GM19025 (cell line): Measurements from ENCODE around the gene DAP.
"Not testable (repeated sequence)": the region's sequence is repeated elsewhere in the genome, so short reads cannot be mapped to it uniquely, and the experiment has no call there.

Source experiments
- ATAC-seq: cut with Tn5 transposase; IDR thresholded peaks from one replicate; pipeline ENCODE4 v1.9.1; 2021; ENCODE audit warnings: mild to moderate bottlenecking, low read depth, moderate library complexity; ENCODE audit not compliant: unreplicated experiment

DAP gene

GRCh38 chr5:10660720-10661387 is 100.2 kb downstream of the DAP start:
- no peak for ATAC-seq

GRCh38 chr5:10660135-10660534 is 100.9 kb downstream of the DAP start:
- ATAC-seq = no peak

DNA sequence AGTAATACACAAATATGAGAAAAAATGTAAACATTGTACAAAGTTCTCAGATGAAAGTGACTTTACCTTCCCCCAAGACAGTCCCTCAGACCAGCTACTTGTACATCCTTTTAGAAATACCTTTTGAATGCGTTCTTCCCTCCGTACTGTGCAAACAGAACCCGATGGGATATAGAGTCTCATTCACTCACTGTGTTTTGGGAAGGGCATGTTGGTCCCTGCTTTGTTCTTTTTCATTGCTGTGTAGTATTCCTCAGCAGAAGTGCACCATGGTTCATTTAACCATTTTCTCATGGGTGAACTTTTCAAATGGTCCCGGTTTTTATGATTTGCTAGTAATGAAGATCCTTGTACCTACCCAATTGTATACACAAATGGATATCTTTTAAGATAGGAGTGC is 102.8 kb downstream of the DAP start:
- no peak for ATAC-seq

DNA sequence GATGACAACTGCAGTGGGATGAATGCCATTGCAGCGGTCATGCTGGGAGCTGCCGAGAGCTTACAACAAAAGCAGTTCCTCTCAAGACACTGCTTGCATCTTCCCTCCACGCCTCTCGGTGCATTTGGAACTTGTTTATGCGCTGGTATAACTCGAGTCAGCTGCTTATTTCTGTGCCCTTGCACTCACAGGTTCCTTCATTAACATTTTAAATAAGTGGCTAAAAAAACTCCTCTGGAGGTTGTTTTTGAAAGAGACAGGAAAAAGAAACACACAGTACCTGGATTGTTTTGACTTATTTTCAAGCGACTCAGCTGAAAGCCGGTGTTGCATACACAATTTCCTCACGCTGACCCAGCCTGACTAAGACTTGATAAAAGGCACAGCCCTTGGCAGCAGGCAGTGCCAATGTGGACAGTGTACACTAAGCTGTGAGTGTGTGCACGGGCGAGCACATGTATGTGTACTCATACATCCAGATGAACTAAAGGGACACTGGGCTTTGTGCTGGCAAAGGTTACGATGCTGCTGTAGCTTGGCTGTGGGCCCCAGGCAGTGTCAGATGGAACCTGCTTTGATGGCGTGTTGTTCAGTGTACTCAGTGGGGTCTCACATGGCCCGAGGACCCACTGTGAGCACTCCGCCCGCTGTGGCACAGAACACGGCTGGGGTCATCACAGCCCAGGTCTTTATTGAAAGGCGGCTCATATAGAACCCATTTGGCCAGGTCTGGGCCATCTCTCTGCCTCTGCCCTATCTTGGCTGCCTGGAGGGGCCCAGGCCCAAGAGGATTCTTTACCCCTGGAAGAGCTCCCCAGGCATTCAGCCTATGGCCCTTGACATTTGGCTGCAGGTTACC is 104.8 kb downstream of the DAP start:
- ATAC-seq = no peak

- no peak for ATAC-seq
These were observed 105.7 kb downstream of the DAP start for GRCh38 chr5:10655161-10655971.

- ATAC-seq = no peak
These were observed 106.5 kb downstream of the DAP start for GRCh38 chr5:10654566-10654965.

DNA sequence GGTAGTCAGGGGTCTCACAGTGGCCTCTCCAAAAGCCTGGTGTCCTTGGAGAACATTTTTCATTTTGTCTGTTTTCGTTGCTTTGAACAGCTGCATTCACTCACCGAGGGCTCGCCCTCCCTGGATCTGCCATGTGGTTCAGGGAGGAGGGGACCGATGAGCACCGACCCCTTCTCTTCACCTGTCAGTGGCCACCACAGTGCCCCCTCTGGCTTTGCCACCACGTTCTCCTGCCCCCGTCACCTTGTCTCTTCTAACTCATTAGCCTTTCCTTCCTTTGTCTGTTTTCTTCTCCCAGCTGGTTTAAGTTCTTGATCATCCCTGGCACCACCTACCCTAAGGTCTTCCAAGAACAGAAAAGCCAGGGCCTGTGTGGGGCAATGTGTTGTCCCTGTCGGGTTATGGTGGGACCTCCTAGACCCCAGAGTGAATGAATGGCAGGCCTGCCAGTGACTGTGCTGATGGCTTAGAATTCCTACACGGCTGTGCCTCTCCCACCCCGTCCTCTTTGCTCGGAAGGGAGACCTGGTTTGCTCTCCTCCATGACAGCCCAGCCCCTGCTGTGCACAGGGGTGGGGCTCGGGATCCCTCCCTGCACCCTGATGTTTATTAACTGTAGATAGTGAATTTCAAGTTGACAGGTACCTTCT is 107.2 kb downstream of the DAP start:
- no peak for ATAC-seq

- ATAC-seq = no peak
These were observed 108.0 kb downstream of the DAP start for GRCh38 chr5:10653043-10653442.

GRCh38 chr5:10652606-10653005 is 108.4 kb downstream of the DAP start:
- ATAC-seq = no peak

- no peak for ATAC-seq
These were observed 108.9 kb downstream of the DAP start for GRCh38 chr5:10652151-10652550.

GRCh38 chr5:10649666-10650380 is 111.2 kb downstream of the DAP start:
- no peak for ATAC-seq

DNA sequence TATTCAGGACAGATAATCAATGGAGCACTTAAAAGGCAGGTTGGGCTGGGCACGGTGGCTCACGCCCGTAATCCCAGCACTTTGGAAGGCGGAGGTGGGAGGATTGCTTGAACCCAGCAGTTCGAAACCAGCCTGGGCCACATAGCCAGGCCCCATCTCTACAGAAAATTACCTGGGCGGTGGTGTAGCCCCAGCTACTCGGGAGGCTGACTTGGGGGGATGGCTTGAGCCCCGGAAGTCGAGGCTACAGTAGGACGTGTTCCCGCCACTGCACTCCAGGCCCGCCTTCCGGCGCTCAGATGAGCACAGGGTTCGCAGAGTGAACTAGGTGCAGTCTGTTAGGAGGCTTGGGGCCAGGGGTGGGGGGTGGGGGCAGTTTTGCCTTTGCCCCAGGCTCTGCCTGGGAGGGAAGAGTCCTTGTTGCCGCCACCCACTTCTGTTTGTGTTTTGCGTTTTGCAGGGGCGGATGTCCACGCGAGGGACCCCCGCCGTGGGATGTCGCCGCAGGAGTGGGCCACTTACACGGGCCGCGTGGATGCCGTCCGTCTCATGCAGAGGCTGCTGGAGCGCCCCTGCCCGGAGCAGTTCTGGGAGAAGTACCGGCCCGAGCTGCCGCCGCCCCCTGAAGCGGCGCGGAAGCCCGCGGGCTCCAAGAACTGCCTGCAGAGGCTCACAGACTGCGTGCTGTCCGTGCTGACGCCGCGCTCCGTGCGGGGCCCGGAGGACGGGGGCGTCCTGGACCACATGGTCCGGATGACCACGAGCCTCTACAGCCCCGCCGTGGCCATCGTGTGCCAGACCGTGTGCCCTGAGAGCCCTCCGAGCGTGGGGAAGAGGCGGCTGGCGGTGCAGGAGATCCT is 112.0 kb downstream of the DAP start:
- ATAC-seq = no peak

DNA sequence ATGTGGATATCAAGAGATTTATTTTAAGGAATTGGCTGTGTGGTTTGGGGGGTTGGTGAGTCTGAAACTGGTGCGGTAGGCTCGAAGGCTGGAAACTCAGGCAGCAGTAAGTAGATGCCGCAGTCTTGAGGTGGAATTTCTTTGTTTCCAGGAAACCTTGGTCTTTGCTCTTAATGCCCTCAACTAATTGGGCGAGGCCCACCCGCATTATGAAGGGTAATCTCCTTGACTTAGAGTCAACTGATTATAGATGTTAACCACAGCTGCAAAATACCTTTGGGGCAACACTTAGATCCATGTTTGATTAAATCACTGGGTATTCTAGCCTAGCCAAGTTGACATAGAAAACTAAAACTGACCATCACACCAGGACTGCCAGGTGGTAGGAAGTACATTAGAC is 113.4 kb downstream of the DAP start:
- no peak for ATAC-seq

DNA sequence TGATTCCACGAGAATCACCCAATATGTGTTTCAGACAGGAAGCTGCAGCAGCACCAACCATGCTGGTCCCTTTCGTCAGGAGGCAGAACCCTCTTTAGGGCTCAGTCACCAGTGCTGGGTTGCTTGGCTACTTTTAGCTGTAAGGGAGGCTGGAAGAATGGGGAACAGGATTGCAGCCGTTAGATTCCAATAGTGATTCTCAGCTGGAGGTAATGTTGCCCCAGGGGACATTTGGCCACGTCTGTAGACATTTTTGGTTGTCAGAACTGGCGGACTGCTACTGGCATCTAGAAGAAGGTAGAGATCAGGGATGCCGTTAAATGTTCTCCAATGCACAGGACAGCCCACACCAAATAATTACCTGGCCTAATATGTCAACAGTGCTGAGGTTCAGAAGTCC is 115.4 kb downstream of the DAP start:
- no peak for ATAC-seq

DNA sequence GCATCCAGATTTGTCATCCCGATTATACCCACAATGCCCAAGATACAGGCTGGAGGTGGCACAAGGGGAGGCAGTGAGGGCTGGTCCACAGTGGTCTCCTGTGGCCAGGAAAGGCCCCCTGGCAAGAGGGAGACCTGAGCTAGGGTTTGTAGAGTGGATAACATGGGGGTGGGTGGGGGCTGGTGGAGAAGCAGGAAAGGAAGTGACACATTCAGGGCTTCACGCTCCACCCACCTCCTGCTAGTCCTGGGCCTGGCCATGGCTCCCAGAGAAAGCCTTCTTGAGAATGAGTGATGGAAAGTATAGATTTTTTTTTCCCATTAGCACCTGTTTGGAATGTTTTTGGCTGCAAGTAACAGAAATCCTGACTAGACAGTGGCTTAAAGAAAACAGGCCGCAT is 115.9 kb downstream of the DAP start:
- ATAC-seq = no peak

DNA sequence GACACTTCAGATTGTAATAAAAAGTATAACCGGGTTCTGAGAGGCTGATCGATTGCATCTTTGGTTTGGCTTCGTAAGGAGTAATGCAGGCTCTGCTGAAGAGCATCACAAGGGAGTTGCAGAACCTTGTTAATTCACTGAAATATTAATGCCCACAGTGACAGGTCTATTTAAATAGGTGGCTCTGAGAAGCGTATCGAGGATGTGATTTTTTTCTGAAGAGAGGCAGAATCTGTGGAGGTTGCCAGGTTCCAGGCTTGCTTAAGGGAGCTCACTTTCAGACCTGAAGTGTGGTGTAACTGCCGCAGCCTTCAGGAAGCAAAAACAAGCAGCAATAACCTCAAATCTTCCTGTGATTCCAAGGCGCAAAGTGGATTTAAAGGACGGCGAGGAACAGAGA is 116.8 kb downstream of the DAP start:
- no peak for ATAC-seq

GRCh38 chr5:10642367-10642766 is 118.7 kb downstream of the DAP start:
- no peak for ATAC-seq

- ATAC-seq = no peak
These were observed 121.1 kb downstream of the DAP start for GRCh38 chr5:10639846-10640368.

DNA sequence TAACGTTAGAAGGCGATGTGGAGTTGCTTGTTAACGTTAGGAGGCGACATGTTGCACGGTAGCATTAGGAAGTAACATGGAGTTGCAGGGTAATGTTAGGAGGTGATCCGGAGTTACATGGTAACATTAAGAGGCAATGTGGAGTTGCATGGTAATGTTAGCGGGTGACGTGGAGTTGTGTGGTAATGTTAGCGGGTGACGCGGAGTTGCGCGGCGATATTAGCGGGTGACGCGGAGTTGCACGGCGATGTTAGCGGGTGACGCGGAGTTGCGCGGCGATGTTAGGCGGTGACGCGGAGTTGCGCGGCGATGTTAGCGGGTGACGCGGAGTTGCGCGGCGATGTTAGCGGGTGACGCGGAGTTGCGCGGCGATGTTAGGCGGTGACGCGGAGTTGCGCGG is 122.3 kb downstream of the DAP start:
- ATAC-seq = not testable (repeated sequence)
